ENCODE data around the gene GPR158. TPM values are rescaled to one million over a fixed set of nuclear protein-coding genes. Genes with fewer than 3 reads are reported as not detected.

Gene GPR158
- total and polyA plus RNA-seq, 2 experiments from 2014 or later = 0.02 to 0.47 TPM

DNA sequence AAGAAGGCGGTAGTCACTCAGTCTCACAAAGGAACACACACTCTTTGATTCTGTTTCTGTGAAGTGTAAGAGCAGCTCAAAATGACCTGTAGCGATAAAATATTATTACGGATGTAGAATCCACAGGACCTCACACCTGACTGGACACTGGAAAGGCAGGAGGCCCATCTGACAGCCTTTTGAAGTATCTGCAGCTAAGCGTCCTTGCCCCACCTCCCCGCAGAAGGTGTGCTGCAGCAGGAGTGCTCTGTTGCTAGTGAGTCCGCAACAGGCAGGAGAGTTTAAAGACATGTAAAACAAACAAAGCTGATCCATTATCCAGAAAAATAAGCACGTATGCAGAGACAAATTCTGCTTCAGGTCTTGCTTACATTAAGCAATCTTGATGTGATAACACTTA lies 355.5 kb downstream of the GPR158 start:
- no peak for DNase-seq (ENCODE audit: low spot score)
- TF ChIP-seq EZH2 (IDR thresholded peaks at IDR 0.05; ENCODE audit: borderline replicate concordance) = no peak
- TF ChIP-seq, protein P1, sequence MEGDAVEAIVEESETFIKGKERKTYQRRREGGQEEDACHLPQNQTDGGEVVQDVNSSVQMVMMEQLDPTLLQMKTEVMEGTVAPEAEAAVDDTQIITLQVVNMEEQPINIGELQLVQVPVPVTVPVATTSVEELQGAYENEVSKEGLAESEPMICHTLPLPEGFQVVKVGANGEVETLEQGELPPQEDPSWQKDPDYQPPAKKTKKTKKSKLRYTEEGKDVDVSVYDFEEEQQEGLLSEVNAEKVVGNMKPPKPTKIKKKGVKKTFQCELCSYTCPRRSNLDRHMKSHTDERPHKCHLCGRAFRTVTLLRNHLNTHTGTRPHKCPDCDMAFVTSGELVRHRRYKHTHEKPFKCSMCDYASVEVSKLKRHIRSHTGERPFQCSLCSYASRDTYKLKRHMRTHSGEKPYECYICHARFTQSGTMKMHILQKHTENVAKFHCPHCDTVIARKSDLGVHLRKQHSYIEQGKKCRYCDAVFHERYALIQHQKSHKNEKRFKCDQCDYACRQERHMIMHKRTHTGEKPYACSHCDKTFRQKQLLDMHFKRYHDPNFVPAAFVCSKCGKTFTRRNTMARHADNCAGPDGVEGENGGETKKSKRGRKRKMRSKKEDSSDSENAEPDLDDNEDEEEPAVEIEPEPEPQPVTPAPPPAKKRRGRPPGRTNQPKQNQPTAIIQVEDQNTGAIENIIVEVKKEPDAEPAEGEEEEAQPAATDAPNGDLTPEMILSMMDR (IDR thresholded peaks at IDR 0.05; ENCODE audit: poor library complexity) = no peak
- TF ChIP-seq EZH2phosphoT487 (IDR thresholded peaks at IDR 0.05; ENCODE audit: low read depth, severe bottlenecking, unreplicated experiment) = no peak
- Histone ChIP-seq H2AFZ (no peak overlapping the region), H4K20me1 (ENCODE audit: insufficient read depth, poor library complexity, severe bottlenecking) (no peaks in the 10 kb centered on the region), H3K4me2 (no peak overlapping the region), H3K4me3 (no peak overlapping the region), H3K27me3 (no peaks in the 10 kb centered on the region), H3K4me1 (ENCODE audit: insufficient read depth) (no peaks in the 10 kb centered on the region), H3K36me3 (replicated peaks; ENCODE audit: insufficient read depth, low read depth) (no peaks in the 10 kb centered on the region), H3K27ac (no peak overlapping the region), H3K9me2 (replicated peaks; ENCODE audit: insufficient read depth) (no peaks in the 10 kb centered on the region), H3K9me3 (ENCODE audit: low read depth) (no peaks in the 10 kb centered on the region), H3K79me2 (no peaks in the 10 kb centered on the region)
- 58% methylated on average over 7 of the region's 7 CpGs for WGBS (ENCODE audit: low lambda C conversion rate, missing lambda C conversion rate)

- no peaks in the 10 kb centered on the region for H3K36me3 ChIP-seq (replicated peaks; ENCODE audit: insufficient read depth, low read depth)
- H3K4me3 ChIP-seq = no peak overlapping the region
- no peaks in the 10 kb centered on the region for H4K20me1 ChIP-seq (ENCODE audit: insufficient read depth, poor library complexity, severe bottlenecking)
- TF ChIP-seq EZH2 (IDR thresholded peaks at IDR 0.05; ENCODE audit: borderline replicate concordance) (no peak), EZH2phosphoT487 (IDR thresholded peaks at IDR 0.05; ENCODE audit: low read depth, severe bottlenecking, unreplicated experiment) (no peak)
- TF ChIP-seq, protein P1 (IDR thresholded peaks at IDR 0.05; ENCODE audit: poor library complexity) = no peak
- no peaks in the 10 kb centered on the region for H3K4me1 ChIP-seq (ENCODE audit: insufficient read depth)
- H3K4me2 ChIP-seq = no peak overlapping the region
- no peak overlapping the region for H3K27ac ChIP-seq
- 76% methylated on average over 5 of the region's 5 CpGs for WGBS (ENCODE audit: low lambda C conversion rate, missing lambda C conversion rate)
- H2AFZ ChIP-seq = no peak overlapping the region
- H3K9me3 ChIP-seq (ENCODE audit: low read depth) = no peaks in the 10 kb centered on the region
- no peaks in the 10 kb centered on the region for H3K9me2 ChIP-seq (replicated peaks; ENCODE audit: insufficient read depth)
- no peaks in the 10 kb centered on the region for H3K27me3 ChIP-seq
- H3K79me2 ChIP-seq = no peaks in the 10 kb centered on the region
- no peak for DNase-seq (ENCODE audit: low spot score)
Observed at GRCh38 chr10:25531457-25532061, 356.8 kb downstream of the GPR158 start.

GRCh38 chr10:25532213-25532612 lies 357.4 kb downstream of the GPR158 start:
- H3K4me2 ChIP-seq = no peak overlapping the region
- H3K27ac ChIP-seq = no peak overlapping the region
- DNase-seq (ENCODE audit: low spot score) = no peak
- TF ChIP-seq EZH2 (IDR thresholded peaks at IDR 0.05; ENCODE audit: borderline replicate concordance) (no peak), EZH2phosphoT487 (IDR thresholded peaks at IDR 0.05; ENCODE audit: low read depth, severe bottlenecking, unreplicated experiment) (no peak)
- TF ChIP-seq, protein P1 (IDR thresholded peaks at IDR 0.05; ENCODE audit: poor library complexity) = no peak
- no peaks in the 10 kb centered on the region for H3K27me3 ChIP-seq
- H3K9me3 ChIP-seq (ENCODE audit: low read depth) = no peaks in the 10 kb centered on the region
- no peak overlapping the region for H3K4me3 ChIP-seq
- H2AFZ ChIP-seq = no peak overlapping the region
- no peaks in the 10 kb centered on the region for H3K4me1 ChIP-seq (ENCODE audit: insufficient read depth)
- no peaks in the 10 kb centered on the region for H3K79me2 ChIP-seq
- H3K9me2 ChIP-seq (replicated peaks; ENCODE audit: insufficient read depth) = no peaks in the 10 kb centered on the region
- no peaks in the 10 kb centered on the region for H4K20me1 ChIP-seq (ENCODE audit: insufficient read depth, poor library complexity, severe bottlenecking)
- H3K36me3 ChIP-seq (replicated peaks; ENCODE audit: insufficient read depth, low read depth) = no peaks in the 10 kb centered on the region
- 77% methylated on average over 3 of the region's 3 CpGs for WGBS (ENCODE audit: low lambda C conversion rate, missing lambda C conversion rate)

All from hepatocyte (in vitro differentiated cells).